ENCODE data around the gene TMEM163. TPM values are rescaled to one million over a fixed set of nuclear protein-coding genes. Genes with fewer than 3 reads are reported as not detected.

TMEM163 gene
- total and polyA plus RNA-seq, 2 of the 13 experiments (the other 11 are each of a cell fraction or from before 2014, with no cell fraction given), result 0.05 TPM; not detected in 1

DNA sequence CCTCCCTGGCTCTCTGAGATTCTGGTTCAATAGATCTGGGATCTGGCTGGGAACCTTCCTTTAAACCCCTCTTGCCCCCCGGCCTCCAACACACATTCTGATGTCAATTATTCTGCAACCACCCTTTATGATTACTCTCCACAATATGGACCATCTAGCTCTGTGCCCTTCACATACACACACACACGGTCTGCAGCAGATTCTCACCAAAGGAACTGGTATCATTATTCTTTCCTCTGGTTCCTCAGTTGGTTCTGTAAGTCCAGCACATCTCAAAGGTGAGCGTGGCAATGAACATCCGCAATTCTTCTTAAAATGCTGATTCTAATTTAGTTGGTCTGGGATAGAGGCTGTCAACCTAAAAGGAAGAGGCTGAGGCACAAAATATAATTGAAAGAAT, 2.8 kb upstream of the TMEM163 start (continued):
- TF ChIP-seq PATZ1 (CRISPR knock-in tag; IDR thresholded peaks at IDR 0.05) (no peak), NFE2L2 (IDR thresholded peaks at IDR 0.05; ENCODE audit: low read length) (no peak), THAP11 (CRISPR knock-in tag; IDR thresholded peaks at IDR 0.05) (no peak), TEAD3 (CRISPR knock-in tag; optimal IDR thresholded peaks at IDR 0.05; ENCODE audit: borderline replicate concordance) (no peak), KDM5B (CRISPR knock-in tag; IDR thresholded peaks at IDR 0.05; ENCODE audit: borderline replicate concordance) (no peak), ZNF18 (CRISPR knock-in tag; IDR thresholded peaks at IDR 0.05; ENCODE audit: insufficient replicate concordance) (no peak)

DNA sequence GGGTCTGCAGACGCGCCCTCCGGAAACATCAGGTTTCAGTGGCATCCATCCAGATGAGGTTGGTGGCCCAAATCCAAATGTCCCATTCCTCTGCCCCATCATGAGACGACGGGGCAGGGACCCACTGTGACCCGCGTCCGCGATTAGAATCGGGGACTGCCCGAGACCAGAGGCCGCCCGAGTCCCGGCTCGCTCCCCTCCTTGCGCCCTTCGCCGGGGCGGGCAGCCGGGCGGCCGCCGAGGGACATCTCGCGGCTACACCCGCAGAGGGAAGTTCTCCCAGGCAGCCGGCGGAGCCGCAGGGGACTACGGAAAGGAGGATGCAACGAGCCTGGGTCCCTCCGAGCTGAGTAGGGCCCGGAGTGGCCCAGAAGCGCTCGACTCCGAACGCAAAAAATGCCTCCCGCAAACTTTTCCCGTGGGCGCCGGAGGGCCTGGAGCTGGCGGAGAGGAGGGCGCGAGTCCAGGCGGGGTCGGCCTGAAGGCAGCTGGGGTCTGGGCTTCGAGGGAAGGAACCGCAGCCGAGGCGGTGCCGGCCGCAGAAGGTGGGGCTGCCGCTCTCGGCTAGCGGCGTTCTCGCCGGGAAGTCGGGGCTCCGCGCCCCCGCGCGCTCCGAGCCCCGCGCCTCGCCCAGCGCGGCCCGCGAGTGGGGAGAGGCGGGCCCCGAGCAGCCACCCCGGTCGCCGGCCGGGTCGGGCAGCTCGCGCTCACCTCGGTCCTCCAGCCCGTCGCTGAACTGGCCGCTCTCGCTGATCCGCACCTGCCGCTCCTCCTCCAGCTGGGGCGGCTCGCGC, 580 bp downstream of the TMEM163 start:
- BruUV-seq (replicated peaks), result no TSS peak
- TF ChIP-seq POLR2A (IDR thresholded peaks at IDR 0.05; ENCODE audit: insufficient read depth in 1 of 2, low read depth in 2 of 2, low read length in 2 of 2) (no peak), ZNF777 (CRISPR knock-in tag; IDR thresholded peaks at IDR 0.05) (peak; percentile 35; the same call in 1 of the 2 replicates), GMEB1 (CRISPR knock-in tag; IDR thresholded peaks at IDR 0.05; ENCODE audit: borderline replicate concordance) (no peak), ZSCAN20 (CRISPR knock-in tag; IDR thresholded peaks at IDR 0.05; ENCODE audit: borderline replicate concordance) (0 out of 2 replicates have a peak, but pooled peaks have one; percentile 43), TOPORS (CRISPR knock-in tag; IDR thresholded peaks at IDR 0.05) (no peak), RAD51 (IDR thresholded peaks at IDR 0.05; ENCODE audit: borderline replicate concordance) (no peak), HMG20A (CRISPR knock-in tag; IDR thresholded peaks at IDR 0.05; ENCODE audit: borderline replicate concordance) (no peak), ZNF800 (CRISPR knock-in tag; IDR thresholded peaks at IDR 0.05) (no peak), BORCS8-MEF2B (CRISPR knock-in tag; IDR thresholded peaks at IDR 0.05) (no peak)

More for the DNA sequence above, 580 bp downstream of the TMEM163 start:
- intact Hi-C loops (cut with micrococcal nuclease; ENCODE audit: unreplicated experiment) (no loop called here), in situ Hi-C loops (cut with HindIII; ENCODE audit: extremely low pct_ligation_motif_present, low pct_unique_long_range_greater_than_20kb) (no loop called here)
- Histone ChIP-seq H3K79me2 (ENCODE audit: insufficient read depth, low read length) (no peaks in the 10 kb centered on the region), H3K9me3 (ENCODE audit: low read length) (no peaks in the 10 kb centered on the region), H3K27me3 (ENCODE audit: control insufficient read depth in 1 of 2, insufficient read depth in 2 of 2, low read length in 2 of 2) (peaks cover 4 to 83% of the 10 kb centered on the region in 2 experiments; a peak in 4 of 5 replicates), H3K36me3 (replicated peaks in 1 of 2; ENCODE audit: control insufficient read depth in 1 of 2, insufficient read depth in 2 of 2, low read length in 2 of 2) (no peaks in the 10 kb centered on the region), H3K4me1 (ENCODE audit: insufficient read depth, low read length) (no peaks in the 10 kb centered on the region), H2AFZ (ENCODE audit: low read length) (no peak overlapping the region), H3K4me2 (ENCODE audit: low read depth, low read length) (peak overlapping the region; percentile 55), H4K20me1 (ENCODE audit: insufficient read depth, low read length) (peaks cover 2% of the 10 kb centered on the region; the same call in 1 of the 2 replicates), H3K27ac (ENCODE audit: extremely low read length, insufficient read depth, low read length) (no peak overlapping the region), H3K4me3 (replicated peaks in 1 of 3; ENCODE audit: insufficient read depth in 1 of 3, low read depth in 2 of 3, low read length in 3 of 3) (peak overlapping the region in 2 of 3 experiments; percentile 9 to 52; a peak in 3 of 6 replicates), H3K9ac (ENCODE audit: insufficient read depth, low read depth, low read length) (no peak overlapping the region)
- FAIRE-seq (no peak), ATAC-seq (peak; percentile 45), DNase-seq (ENCODE audit: low spot score) (no peak)
- 32% methylated on average over 23 of the region's 91 CpGs for WGBS (ENCODE audit: low lambda C conversion rate)
- CTCF ChIA-PET (ENCODE audit: low intra/inter-chr PET ratio, low total read pairs), result no interaction called here
- POLR2A ChIA-PET, result no interaction called here

Measured in HepG2 (cell line).